ENCODE measurements around the gene SS18L1. TPM values are rescaled to one million over a fixed set of nuclear protein-coding genes. Genes with fewer than 3 reads are reported as not detected.
A peak's percentile ranks its signal among the peaks of the same experiment; 100 is the strongest.

Gene SS18L1
- total and polyA plus RNA-seq, 2 experiments from 2014 or later, result 6.5 to 32.6 TPM

- Histone ChIP-seq H3K27ac (ENCODE audit: low read depth) (no peak overlapping the region), H3F3A (replicated peaks; ENCODE audit: low read depth) (no peaks in the 10 kb centered on the region), H3K4me2 (no peak overlapping the region), H3K27me3 (ENCODE audit: insufficient read depth) (no peaks in the 10 kb centered on the region), H3K9me2 (ENCODE audit: insufficient read depth) (no peaks in the 10 kb centered on the region), H3K36me3 (ENCODE audit: insufficient read depth) (no peaks in the 10 kb centered on the region), H4K20me1 (replicated peaks; ENCODE audit: insufficient read depth) (no peaks in the 10 kb centered on the region), H3K4me3 (no peak overlapping the region), H2AFZ (peak overlapping the region; percentile 81), H3K4me1 (ENCODE audit: insufficient read depth) (no peaks in the 10 kb centered on the region), H3K79me2 (replicated peaks; ENCODE audit: insufficient read depth) (no peaks in the 10 kb centered on the region)
- no peak overlapping the region for H3K27ac Mint-ChIP-seq
- H3K4me3 Mint-ChIP-seq, result no peak overlapping the region
- no peaks in the 10 kb centered on the region for H3K9me3 Mint-ChIP-seq
- H3K4me1 Mint-ChIP-seq, result peaks cover 11% of the 10 kb centered on the region
- TF ChIP-seq ZNF331 (CRISPR knock-in tag; IDR thresholded peaks at IDR 0.05; ENCODE audit: low read depth) (no peak), EZH2 (IDR thresholded peaks at IDR 0.05; ENCODE audit: low read depth, unreplicated experiment) (no peak), NANOG (IDR thresholded peaks at IDR 0.05; ENCODE audit: borderline replicate concordance) (no peak), POLR2AphosphoS5 (IDR thresholded peaks at IDR 0.05; ENCODE audit: low read depth) (peak; percentile 42; the same call in 1 of the 2 replicates)
- TF ChIP-seq, protein P1, sequence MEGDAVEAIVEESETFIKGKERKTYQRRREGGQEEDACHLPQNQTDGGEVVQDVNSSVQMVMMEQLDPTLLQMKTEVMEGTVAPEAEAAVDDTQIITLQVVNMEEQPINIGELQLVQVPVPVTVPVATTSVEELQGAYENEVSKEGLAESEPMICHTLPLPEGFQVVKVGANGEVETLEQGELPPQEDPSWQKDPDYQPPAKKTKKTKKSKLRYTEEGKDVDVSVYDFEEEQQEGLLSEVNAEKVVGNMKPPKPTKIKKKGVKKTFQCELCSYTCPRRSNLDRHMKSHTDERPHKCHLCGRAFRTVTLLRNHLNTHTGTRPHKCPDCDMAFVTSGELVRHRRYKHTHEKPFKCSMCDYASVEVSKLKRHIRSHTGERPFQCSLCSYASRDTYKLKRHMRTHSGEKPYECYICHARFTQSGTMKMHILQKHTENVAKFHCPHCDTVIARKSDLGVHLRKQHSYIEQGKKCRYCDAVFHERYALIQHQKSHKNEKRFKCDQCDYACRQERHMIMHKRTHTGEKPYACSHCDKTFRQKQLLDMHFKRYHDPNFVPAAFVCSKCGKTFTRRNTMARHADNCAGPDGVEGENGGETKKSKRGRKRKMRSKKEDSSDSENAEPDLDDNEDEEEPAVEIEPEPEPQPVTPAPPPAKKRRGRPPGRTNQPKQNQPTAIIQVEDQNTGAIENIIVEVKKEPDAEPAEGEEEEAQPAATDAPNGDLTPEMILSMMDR (conservative IDR thresholded peaks at IDR 0.05; ENCODE audit: low read depth in 2 of 2), result 0 out of 4 replicates have a peak, but pooled peaks of 1 of the 2 experiments have one; percentile 8
- DNase-seq (ENCODE audit: low spot score) (peak; percentile 60), ATAC-seq (peak; percentile 92)
- no peaks in the 10 kb centered on the region for H3K27me3 Mint-ChIP-seq (ENCODE audit: insufficient read depth, low read depth, poor library complexity)
- H3K36me3 Mint-ChIP-seq (ENCODE audit: low read depth), result no peaks in the 10 kb centered on the region; the same call in 2 of the 3 replicates
Observed at GRCh38 chr20:62227977-62228958, 84.7 kb downstream of the SS18L1 start.

- DNase-seq (ENCODE audit: low spot score) (no peak), ATAC-seq (no peak)
- Histone ChIP-seq H2AFZ (no peak overlapping the region), H4K20me1 (replicated peaks; ENCODE audit: insufficient read depth) (no peaks in the 10 kb centered on the region), H3K36me3 (ENCODE audit: insufficient read depth) (no peaks in the 10 kb centered on the region), H3K79me2 (replicated peaks; ENCODE audit: insufficient read depth) (no peaks in the 10 kb centered on the region), H3K9me2 (ENCODE audit: insufficient read depth) (no peaks in the 10 kb centered on the region), H3K27me3 (ENCODE audit: insufficient read depth) (no peaks in the 10 kb centered on the region), H3K4me1 (ENCODE audit: insufficient read depth) (no peaks in the 10 kb centered on the region), H3F3A (replicated peaks; ENCODE audit: low read depth) (no peaks in the 10 kb centered on the region), H3K4me3 (no peak overlapping the region), H3K27ac (ENCODE audit: low read depth) (no peak overlapping the region), H3K4me2 (no peak overlapping the region)
- no peaks in the 10 kb centered on the region for H3K9me3 Mint-ChIP-seq
- no peaks in the 10 kb centered on the region; the same call in 2 of the 3 replicates for H3K36me3 Mint-ChIP-seq (ENCODE audit: low read depth)
- peaks cover 2% of the 10 kb centered on the region for H3K27me3 Mint-ChIP-seq (ENCODE audit: insufficient read depth, low read depth, poor library complexity)
- no peak overlapping the region for H3K4me3 Mint-ChIP-seq
- H3K27ac Mint-ChIP-seq, result no peak overlapping the region
- peaks cover 11% of the 10 kb centered on the region for H3K4me1 Mint-ChIP-seq
- TF ChIP-seq EZH2phosphoT487 (IDR thresholded peaks at IDR 0.05; ENCODE audit: unreplicated experiment) (no peak), ZNF462 (CRISPR knock-in tag; IDR thresholded peaks at IDR 0.05) (no peak), STAT1 (IDR thresholded peaks at IDR 0.05; ENCODE audit: unreplicated experiment) (no peak), ZNF114 (CRISPR knock-in tag; IDR thresholded peaks at IDR 0.05) (no peak)
- TF ChIP-seq, protein P1 (conservative IDR thresholded peaks at IDR 0.05; ENCODE audit: low read depth in 2 of 2), result no peak
Observed at GRCh38 chr20:62228982-62229545, 85.5 kb downstream of the SS18L1 start.
